Smooth muscle cell (in vitro differentiated cells): ENCODE measurements around the gene LIN7A. TPM values are rescaled to one million over a fixed set of nuclear protein-coding genes. Genes with fewer than 3 reads are reported as not detected.

Experiments used
- DNase-seq: peaks from one replicate; lab custom pipeline; 2025; ENCODE audit not compliant: unreplicated experiment; lab: John Stamatoyannopoulos, UW
- H2AFZ ChIP-seq: fragments of 200-600 bp; sonication (generic); 2 replicates; pipeline ENCODE4 v1.6.0; 2016; ENCODE audit warnings: antibody characterized with exemption, low read depth, mild to moderate bottlenecking
- H3F3A ChIP-seq: fragments of 200-600 bp; sonication (generic); 2 replicates; pipeline ENCODE4 v1.6.0; 2017; ENCODE audit warnings: antibody characterized with exemption, low read depth
- H3K27ac ChIP-seq: fragments of 200-600 bp; sonication (generic); 2 replicates; pipeline ENCODE4 v1.5.1; 2016; ENCODE audit warnings: low read depth, mild to moderate bottlenecking
- H3K27me3 ChIP-seq: fragments of 200-600 bp; sonication (generic); 2 replicates; pipeline ENCODE4 v1.6.1; 2016; ENCODE audit warnings: low read depth, mild to moderate bottlenecking
- H3K36me3 ChIP-seq: fragments of 200-600 bp; sonication (generic); 2 replicates; pipeline ENCODE4 v1.5.1; 2016; ENCODE audit warnings: low read depth
- H3K4me1 ChIP-seq: fragments of 200-600 bp; sonication (generic); 2 replicates; pipeline ENCODE4 v1.5.1; 2016; ENCODE audit warnings: low read depth
- H3K4me2 ChIP-seq: fragments of 200-600 bp; sonication (generic); 2 replicates; pipeline ENCODE4 v1.6.0; 2016; ENCODE audit warnings: mild to moderate bottlenecking
- H3K4me3 ChIP-seq: fragments of 200-600 bp; sonication (generic); 2 replicates; pipeline ENCODE4 v1.5.1; 2016; ENCODE audit warnings: mild to moderate bottlenecking
- H3K79me2 ChIP-seq: fragments of 200-600 bp; sonication (generic); 2 replicates; pipeline ENCODE4 v1.6.0; 2016; ENCODE audit warnings: low read depth, mild to moderate bottlenecking
- H3K9ac ChIP-seq: fragments of 200-600 bp; sonication (generic); 2 replicates; pipeline ENCODE4 v1.6.0; 2016; ENCODE audit warnings: low read depth
- H3K9me3 ChIP-seq: fragments of 200-600 bp; sonication (generic); replicated peaks from 2 replicates; pipeline ENCODE4 v1.5.1; 2016; ENCODE audit warnings: low read depth
- H4K20me1 ChIP-seq: fragments of 200-600 bp; sonication (generic); 2 replicates; pipeline ENCODE4 v1.6.0; 2016; ENCODE audit warnings: low read depth
- CTCF ChIP-seq: fragments of 200-600 bp; sonication (generic); IDR thresholded peaks from 2 replicates; pipeline ENCODE4 v1.5.1; 2017; ENCODE audit warnings: borderline replicate concordance, mild to moderate bottlenecking, antibody characterized with exemption; ENCODE audit not compliant: insufficient read depth, poor library complexity, severe bottlenecking
- WGBS: methylation state at CpG from one replicate; pipeline ENCODE4 v1.1.7; 2016; ENCODE audit warnings: low lambda C conversion rate; 5-methylcytosine and 5-hydroxymethylcytosine counted together
- polyA plus RNA-seq: library from polyadenylated mRNA; unstranded; fragments of >200 nt; fragmentation: Nextera tagmentation; extraction: Ambion mirVana; gene quantifications from 2 replicates; pipeline ENCODE4 v1.2.1, GENCODE V29; 2016
- total RNA-seq: library from RNA; depleted of rRNA; stranded (reverse); fragments of >200 nt; gene quantifications from 2 replicates; pipeline ENCODE4 v1.2.3, GENCODE V29; 2014

LIN7A gene
- total and polyA plus RNA-seq, 2 experiments from 2014 or later: 2.0 to 3.2 TPM

- Histone ChIP-seq H3K9ac (no peak overlapping the region), H2AFZ (no peak overlapping the region), H3K9me3 (no peaks in the 10 kb centered on the region), H4K20me1 (no peaks in the 10 kb centered on the region), H3K27ac (no peak overlapping the region), H3K4me3 (no peak overlapping the region), H3K79me2 (no peaks in the 10 kb centered on the region), H3K4me2 (no peak overlapping the region), H3F3A (no peaks in the 10 kb centered on the region), H3K36me3 (no peaks in the 10 kb centered on the region), H3K27me3 (no peaks in the 10 kb centered on the region), H3K4me1 (peaks cover 8% of the 10 kb centered on the region)
- DNase-seq: no peak
- TF ChIP-seq CTCF: peak; percentile 33
- 58% methylated on average over 3 of the region's 3 CpGs for WGBS
Measured at GRCh38 chr12:80946591-80946990, 8.9 kb upstream of the LIN7A start.

GRCh38 chr12:80943338-80943737, 5.6 kb upstream of the LIN7A start:
- peaks cover 5% of the 10 kb centered on the region for H3K27me3 ChIP-seq
- H3F3A ChIP-seq: no peaks in the 10 kb centered on the region
- no peaks in the 10 kb centered on the region for H3K9me3 ChIP-seq
- no peak for DNase-seq
- no peak for TF ChIP-seq CTCF
- no peak overlapping the region for H3K9ac ChIP-seq
- H3K36me3 ChIP-seq: no peaks in the 10 kb centered on the region
- no peaks in the 10 kb centered on the region for H4K20me1 ChIP-seq
- H3K4me1 ChIP-seq: peaks cover 8% of the 10 kb centered on the region
- no peak overlapping the region for H2AFZ ChIP-seq
- H3K4me2 ChIP-seq: no peak overlapping the region
- H3K79me2 ChIP-seq: no peaks in the 10 kb centered on the region
- H3K4me3 ChIP-seq: no peak overlapping the region
- H3K27ac ChIP-seq: no peak overlapping the region

- H3K27me3 ChIP-seq: peaks cover 13% of the 10 kb centered on the region
Measured at GRCh38 chr12:80941916-80942315, 4.2 kb upstream of the LIN7A start.

More at GRCh38 chr12:80941916-80942315, 4.2 kb upstream of the LIN7A start:
- Histone ChIP-seq H3K9me3 (no peaks in the 10 kb centered on the region), H3K79me2 (no peaks in the 10 kb centered on the region), H3K27ac (no peak overlapping the region), H3K4me1 (peaks cover 8% of the 10 kb centered on the region), H2AFZ (no peak overlapping the region), H3K9ac (no peak overlapping the region), H3K36me3 (no peaks in the 10 kb centered on the region), H3F3A (no peaks in the 10 kb centered on the region), H3K4me3 (no peak overlapping the region), H4K20me1 (no peaks in the 10 kb centered on the region), H3K4me2 (no peak overlapping the region)
- no peak for DNase-seq
- TF ChIP-seq CTCF: no peak
- 90% methylated on average over 1 of the region's 1 CpG for WGBS
